ENCODE results near the gene CCDC78.
A peak's percentile ranks its signal among the peaks of the same experiment; 100 is the strongest.

DNA sequence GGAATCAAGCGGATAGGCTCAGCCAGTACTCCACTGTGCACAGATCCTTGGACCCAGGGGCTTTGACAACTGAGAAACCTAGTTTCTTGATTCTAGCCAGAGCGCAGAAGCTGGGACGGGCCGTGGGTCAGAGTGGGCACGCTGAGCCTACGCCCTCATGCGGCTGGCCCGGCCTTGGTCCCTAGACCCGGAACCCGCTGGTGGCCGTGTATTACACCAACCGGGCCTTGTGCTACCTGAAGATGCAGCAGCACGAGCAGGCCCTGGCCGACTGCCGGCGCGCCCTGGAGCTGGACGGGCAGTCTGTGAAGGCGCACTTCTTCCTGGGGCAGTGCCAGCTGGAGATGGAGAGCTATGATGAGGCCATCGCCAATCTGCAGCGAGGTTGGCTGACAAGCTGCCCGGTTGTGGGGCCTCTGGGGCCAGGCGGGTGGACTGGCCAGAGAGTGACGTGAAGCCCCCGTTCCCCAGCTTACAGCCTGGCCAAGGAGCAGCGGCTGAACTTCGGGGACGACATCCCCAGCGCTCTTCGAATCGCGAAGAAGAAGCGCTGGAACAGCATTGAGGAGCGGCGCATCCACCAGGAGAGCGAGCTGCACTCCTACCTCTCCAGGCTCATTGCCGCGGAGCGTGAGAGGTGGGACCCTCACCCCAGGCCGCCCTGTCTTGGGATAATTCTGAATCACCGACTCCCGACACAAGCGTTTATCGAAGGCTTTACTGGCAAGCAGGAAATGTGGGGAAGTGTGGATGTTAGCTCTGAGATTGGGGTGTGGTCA lies 45.1 kb downstream of the CCDC78 start:
- TF ChIP-seq ZFP90 (CRISPR knock-in tag; IDR thresholded peaks at IDR 0.05; ENCODE audit: borderline replicate concordance) = no peak
- peak; percentile 35; the same call in 1 of the 2 replicates for TF ChIP-seq SIN3A (IDR thresholded peaks at IDR 0.05; ENCODE audit: borderline replicate concordance, low read depth, low read length)
- no peak for TF ChIP-seq EZH2 (conservative IDR thresholded peaks at IDR 0.05; ENCODE audit: low read depth, low read length)
- TF ChIP-seq KLF12 (CRISPR knock-in tag; IDR thresholded peaks at IDR 0.05; ENCODE audit: borderline replicate concordance) = 0 out of 2 replicates have a peak, but pooled peaks have one; percentile 7
- TF ChIP-seq, protein P1, sequence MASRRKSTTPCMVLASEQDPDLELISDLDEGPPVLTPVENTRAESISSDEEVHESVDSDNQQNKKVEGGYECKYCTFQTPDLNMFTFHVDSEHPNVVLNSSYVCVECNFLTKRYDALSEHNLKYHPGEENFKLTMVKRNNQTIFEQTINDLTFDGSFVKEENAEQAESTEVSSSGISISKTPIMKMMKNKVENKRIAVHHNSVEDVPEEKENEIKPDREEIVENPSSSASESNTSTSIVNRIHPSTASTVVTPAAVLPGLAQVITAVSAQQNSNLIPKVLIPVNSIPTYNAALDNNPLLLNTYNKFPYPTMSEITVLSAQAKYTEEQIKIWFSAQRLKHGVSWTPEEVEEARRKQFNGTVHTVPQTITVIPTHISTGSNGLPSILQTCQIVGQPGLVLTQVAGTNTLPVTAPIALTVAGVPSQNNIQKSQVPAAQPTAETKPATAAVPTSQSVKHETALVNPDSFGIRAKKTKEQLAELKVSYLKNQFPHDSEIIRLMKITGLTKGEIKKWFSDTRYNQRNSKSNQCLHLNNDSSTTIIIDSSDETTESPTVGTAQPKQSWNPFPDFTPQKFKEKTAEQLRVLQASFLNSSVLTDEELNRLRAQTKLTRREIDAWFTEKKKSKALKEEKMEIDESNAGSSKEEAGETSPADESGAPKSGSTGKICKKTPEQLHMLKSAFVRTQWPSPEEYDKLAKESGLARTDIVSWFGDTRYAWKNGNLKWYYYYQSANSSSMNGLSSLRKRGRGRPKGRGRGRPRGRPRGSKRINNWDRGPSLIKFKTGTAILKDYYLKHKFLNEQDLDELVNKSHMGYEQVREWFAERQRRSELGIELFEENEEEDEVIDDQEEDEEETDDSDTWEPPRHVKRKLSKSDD (CRISPR knock-in tag; IDR thresholded peaks at IDR 0.05; ENCODE audit: low read depth) = no peak
- peak in 1 of 2 experiments; percentile 26; a peak in 1 of 4 replicates for TF ChIP-seq KLF16 (CRISPR knock-in tag; IDR thresholded peaks at IDR 0.05)
- TF ChIP-seq REST (IDR thresholded peaks at IDR 0.05; ENCODE audit: borderline replicate concordance in 1 of 2, low read depth in 1 of 2, low read length in 2 of 2) = no peak
- peak; percentile 84 for TF ChIP-seq SAP130 (CRISPR knock-in tag; IDR thresholded peaks at IDR 0.05; ENCODE audit: low read depth)
- TF ChIP-seq TAF1 (CRISPR knock-in tag; IDR thresholded peaks at IDR 0.05) = no peak
- no peak for TF ChIP-seq ZNF547 (CRISPR knock-in tag; IDR thresholded peaks at IDR 0.05)
- TF ChIP-seq POLR2AphosphoS5 (IDR thresholded peaks at IDR 0.05; ENCODE audit: low read depth, low read length) = no peak
- TF ChIP-seq, protein P2, sequence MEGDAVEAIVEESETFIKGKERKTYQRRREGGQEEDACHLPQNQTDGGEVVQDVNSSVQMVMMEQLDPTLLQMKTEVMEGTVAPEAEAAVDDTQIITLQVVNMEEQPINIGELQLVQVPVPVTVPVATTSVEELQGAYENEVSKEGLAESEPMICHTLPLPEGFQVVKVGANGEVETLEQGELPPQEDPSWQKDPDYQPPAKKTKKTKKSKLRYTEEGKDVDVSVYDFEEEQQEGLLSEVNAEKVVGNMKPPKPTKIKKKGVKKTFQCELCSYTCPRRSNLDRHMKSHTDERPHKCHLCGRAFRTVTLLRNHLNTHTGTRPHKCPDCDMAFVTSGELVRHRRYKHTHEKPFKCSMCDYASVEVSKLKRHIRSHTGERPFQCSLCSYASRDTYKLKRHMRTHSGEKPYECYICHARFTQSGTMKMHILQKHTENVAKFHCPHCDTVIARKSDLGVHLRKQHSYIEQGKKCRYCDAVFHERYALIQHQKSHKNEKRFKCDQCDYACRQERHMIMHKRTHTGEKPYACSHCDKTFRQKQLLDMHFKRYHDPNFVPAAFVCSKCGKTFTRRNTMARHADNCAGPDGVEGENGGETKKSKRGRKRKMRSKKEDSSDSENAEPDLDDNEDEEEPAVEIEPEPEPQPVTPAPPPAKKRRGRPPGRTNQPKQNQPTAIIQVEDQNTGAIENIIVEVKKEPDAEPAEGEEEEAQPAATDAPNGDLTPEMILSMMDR (CRISPR knock-in tag; IDR thresholded peaks at IDR 0.05) = peak; percentile 76
- TF ChIP-seq ZNF274 (CRISPR knock-in tag; IDR thresholded peaks at IDR 0.05) = no peak
- no peak for TF ChIP-seq MAZ (IDR thresholded peaks at IDR 0.05; ENCODE audit: borderline replicate concordance, low read depth, low read length)
- no peak for TF ChIP-seq MAZ (CRISPR knock-in tag; IDR thresholded peaks at IDR 0.05; ENCODE audit: low read depth)
